Left ventricle myocardium inferior (tissue), 1 donor: ENCODE results near the gene PIP4K2A. TPM values are rescaled to one million over a fixed set of nuclear protein-coding genes. Genes with fewer than 3 reads are reported as not detected.

Source experiments
- DNase-seq: peaks from one replicate; pipeline ENCODE4 v3.0.0-alpha.2; 2020
- H3K27ac ChIP-seq: fragments of 200-600 bp; replicated peaks from 2 replicates; pipeline ENCODE4 v1.8.0; 2021
- H3K27me3 ChIP-seq: fragments of 200-600 bp; 2 replicates; pipeline ENCODE4 v1.8.0; 2021; ENCODE audit warnings: low read depth
- H3K36me3 ChIP-seq: fragments of 200-600 bp; 2 replicates; pipeline ENCODE4 v1.8.0; 2021
- H3K4me1 ChIP-seq: fragments of 200-600 bp; 2 replicates; pipeline ENCODE4 v1.8.0; 2021
- H3K4me3 ChIP-seq: fragments of 200-600 bp; 2 replicates; pipeline ENCODE4 v1.8.0; 2021; ENCODE audit warnings: mild to moderate bottlenecking, moderate library complexity
- H3K9me3 ChIP-seq: fragments of 200-600 bp; replicated peaks from 2 replicates; pipeline ENCODE4 v1.8.0; 2021
- CTCF ChIP-seq: fragments of 200-600 bp; IDR thresholded peaks from 2 replicates; pipeline ENCODE4 v1.8.0; 2021; ENCODE audit warnings: antibody characterized with exemption, mild to moderate bottlenecking, borderline replicate concordance
- intact Hi-C: fragments of 100-400 bp; cut with micrococcal nuclease; formaldehyde crosslinking; loops from one replicate; pipeline ENCODE4 v1.11.0; 2022
- total RNA-seq: library from RNA; stranded (reverse); fragmentation: NEBNext Ultra II Directional; extraction: Animal tissue kit (Norgen Biotek cat#: 25700); gene quantifications from one replicate; pipeline ENCODE4 v1.2.1, GENCODE V29; 2021
- donor health status: DM: no; HTN: yes; CAD: no; lungs with severe emphysema.

The PIP4K2A gene
- total RNA-seq, 1 donor from 2014 or later: 12.6 TPM

GRCh38 chr10:22604344-22605126 lies 109.8 kb downstream of the PIP4K2A start:
- no peak for DNase-seq
- H3K9me3 ChIP-seq: no peaks in the 10 kb centered on the region
- H3K4me3 ChIP-seq: no peak overlapping the region
- no peak for TF ChIP-seq CTCF
- no peak overlapping the region for H3K27ac ChIP-seq
- H3K27me3 ChIP-seq: no peaks in the 10 kb centered on the region
- intact Hi-C loops: no loop called here
- H3K36me3 ChIP-seq: peaks cover 19% of the 10 kb centered on the region
- H3K4me1 ChIP-seq: peaks cover 14% of the 10 kb centered on the region

- no peak for DNase-seq
- Histone ChIP-seq H3K9me3 (no peaks in the 10 kb centered on the region), H3K36me3 (peaks cover 13% of the 10 kb centered on the region), H3K27me3 (no peaks in the 10 kb centered on the region), H3K4me1 (peaks cover 14% of the 10 kb centered on the region), H3K4me3 (no peak overlapping the region), H3K27ac (no peak overlapping the region)
- TF ChIP-seq CTCF: no peak
- intact Hi-C loops: no loop called here
Observed at GRCh38 chr10:22603581-22603980, 110.8 kb downstream of the PIP4K2A start.

- no peaks in the 10 kb centered on the region for H3K9me3 ChIP-seq
- no peak overlapping the region for H3K4me3 ChIP-seq
- no peak for DNase-seq
- no peak for TF ChIP-seq CTCF
- intact Hi-C loops: no loop called here
- no peaks in the 10 kb centered on the region for H3K27me3 ChIP-seq
- no peaks in the 10 kb centered on the region for H3K36me3 ChIP-seq
- H3K27ac ChIP-seq: no peak overlapping the region
- peaks cover 17% of the 10 kb centered on the region for H3K4me1 ChIP-seq
Observed at GRCh38 chr10:22601618-22602017, 112.8 kb downstream of the PIP4K2A start.

GRCh38 chr10:22599636-22600228 lies 114.6 kb downstream of the PIP4K2A start:
- Histone ChIP-seq H3K4me1 (peaks cover 14% of the 10 kb centered on the region), H3K27ac (no peak overlapping the region), H3K9me3 (no peaks in the 10 kb centered on the region), H3K4me3 (no peak overlapping the region), H3K36me3 (no peaks in the 10 kb centered on the region), H3K27me3 (no peaks in the 10 kb centered on the region)
- no peak for TF ChIP-seq CTCF
- intact Hi-C loops: no loop called here
- no peak for DNase-seq

- peaks cover 11% of the 10 kb centered on the region for H3K4me1 ChIP-seq
- H3K4me3 ChIP-seq: no peak overlapping the region
- intact Hi-C loops: no loop called here
- no peaks in the 10 kb centered on the region for H3K36me3 ChIP-seq
- TF ChIP-seq CTCF: no peak
- no peaks in the 10 kb centered on the region for H3K27me3 ChIP-seq
- H3K27ac ChIP-seq: no peak overlapping the region
- no peak for DNase-seq
- no peaks in the 10 kb centered on the region for H3K9me3 ChIP-seq
Observed at GRCh38 chr10:22599048-22599561, 115.3 kb downstream of the PIP4K2A start.
